GM18861 (cell line): Measurements from ENCODE around the gene CNTRL.

Source experiments
- ATAC-seq: cut with Tn5 transposase; IDR thresholded peaks from one replicate; pipeline ENCODE4 v1.9.1; 2021; ENCODE audit not compliant: unreplicated experiment

Gene CNTRL

DNA sequence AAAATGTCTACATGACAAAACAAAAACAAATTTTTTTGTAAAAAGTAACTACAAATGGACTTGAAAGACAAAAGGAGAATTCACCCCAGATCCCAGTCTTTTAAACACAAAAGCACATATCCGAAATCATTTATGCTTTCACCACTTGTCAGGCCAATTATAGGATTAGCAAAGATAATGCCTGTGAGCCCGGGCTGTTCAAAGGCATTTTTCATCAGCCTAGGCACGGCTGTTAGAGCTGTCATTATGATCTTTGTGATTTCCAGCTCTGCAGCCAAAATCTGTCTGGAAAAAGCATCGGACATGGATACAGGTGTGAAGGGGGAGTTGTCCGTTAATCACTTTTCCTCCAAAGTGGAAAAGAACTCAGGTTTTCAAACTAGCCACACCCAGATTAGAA, 150.5 kb downstream of the CNTRL start:
- no peak for ATAC-seq

DNA sequence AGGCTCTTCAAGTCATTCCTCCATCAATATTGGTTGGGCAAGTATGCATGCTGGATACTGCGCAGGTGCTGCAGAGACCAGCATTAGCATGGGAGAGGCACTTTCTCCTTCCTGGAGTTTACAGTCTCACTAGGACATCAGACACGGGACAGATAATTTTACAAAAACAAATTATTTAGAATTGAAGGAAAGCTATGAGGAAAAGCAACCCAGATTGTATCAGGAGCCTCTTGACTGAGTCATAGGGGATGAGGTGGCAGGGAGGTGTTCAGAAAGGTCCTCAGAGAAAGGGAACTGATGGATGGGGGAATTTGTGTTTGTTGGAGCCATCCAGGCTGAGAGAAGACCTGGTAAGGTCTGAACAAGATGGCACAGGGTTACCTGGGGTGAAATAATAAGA, 151.4 kb downstream of the CNTRL start:
- no peak for ATAC-seq
